Activated T-cell treated with anti-CD3 and anti-CD28 coated beads for 24 hours (primary cell): ENCODE measurements around the gene RNF215.
"Not testable (repeated sequence)": the region's sequence is repeated elsewhere in the genome, so short reads cannot be mapped to it uniquely, and the experiment has no call there.

Source experiments
- DNase-seq: peaks from one replicate; pipeline ENCODE4 v3.0.0-alpha.2; 2020; ENCODE audit warnings: low read depth

RNF215 gene

DNA sequence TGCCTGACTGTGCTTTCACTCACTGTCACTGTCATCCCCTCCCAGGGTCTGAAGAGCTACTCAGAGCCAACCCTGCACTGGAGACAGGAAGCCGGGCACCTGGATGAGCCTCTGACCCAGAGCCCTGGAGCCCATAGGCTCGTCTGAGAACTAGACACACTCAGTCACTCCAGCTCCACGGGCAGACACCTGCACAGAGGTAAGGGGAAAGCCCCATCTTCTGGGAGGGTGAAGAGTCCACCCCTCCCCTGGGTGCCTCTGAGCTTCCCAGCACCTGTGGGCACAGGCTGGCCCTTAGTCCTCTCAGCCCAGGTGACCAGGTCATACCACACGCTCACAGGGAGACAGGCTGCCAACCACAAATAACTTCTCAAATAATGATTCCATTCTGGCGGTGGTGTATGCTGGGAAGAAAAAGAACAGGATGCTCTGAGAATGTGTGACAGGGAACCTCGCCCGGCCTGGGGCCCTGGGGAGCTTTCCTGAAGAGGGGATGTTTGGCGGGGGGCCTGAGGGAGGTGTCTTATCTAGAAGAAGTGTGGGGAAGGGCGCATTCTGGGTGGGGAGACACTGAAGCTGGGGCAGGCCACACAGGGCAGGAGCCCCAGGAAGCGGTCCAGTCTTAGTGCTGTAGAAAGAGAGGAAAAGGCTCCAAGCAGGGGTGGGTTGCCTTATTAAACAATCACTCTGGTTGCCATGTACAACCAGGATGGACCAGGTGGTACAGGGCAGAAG lies 25.1 kb downstream of the RNF215 start:
- no peak for DNase-seq

DNA sequence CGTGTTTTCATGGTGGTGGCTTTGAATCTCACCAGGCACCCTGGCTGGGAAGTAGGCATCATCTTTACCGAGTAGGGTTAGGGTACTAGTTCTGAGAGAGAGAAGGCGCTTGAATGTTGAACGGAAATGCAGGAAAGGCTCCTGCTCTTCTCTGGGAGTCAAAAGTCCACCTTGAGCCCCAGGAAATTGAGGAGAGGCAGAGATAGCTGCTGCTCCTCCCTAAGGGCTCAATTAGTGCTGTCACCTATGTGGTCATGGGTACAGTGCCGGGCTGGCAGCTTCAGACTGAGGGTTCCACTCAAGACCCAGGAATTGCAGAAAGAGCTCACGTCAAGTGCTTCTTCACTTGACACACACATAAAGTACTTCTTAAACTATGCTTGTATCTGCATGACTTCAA lies 28.7 kb downstream of the RNF215 start:
- no peak for DNase-seq

DNA sequence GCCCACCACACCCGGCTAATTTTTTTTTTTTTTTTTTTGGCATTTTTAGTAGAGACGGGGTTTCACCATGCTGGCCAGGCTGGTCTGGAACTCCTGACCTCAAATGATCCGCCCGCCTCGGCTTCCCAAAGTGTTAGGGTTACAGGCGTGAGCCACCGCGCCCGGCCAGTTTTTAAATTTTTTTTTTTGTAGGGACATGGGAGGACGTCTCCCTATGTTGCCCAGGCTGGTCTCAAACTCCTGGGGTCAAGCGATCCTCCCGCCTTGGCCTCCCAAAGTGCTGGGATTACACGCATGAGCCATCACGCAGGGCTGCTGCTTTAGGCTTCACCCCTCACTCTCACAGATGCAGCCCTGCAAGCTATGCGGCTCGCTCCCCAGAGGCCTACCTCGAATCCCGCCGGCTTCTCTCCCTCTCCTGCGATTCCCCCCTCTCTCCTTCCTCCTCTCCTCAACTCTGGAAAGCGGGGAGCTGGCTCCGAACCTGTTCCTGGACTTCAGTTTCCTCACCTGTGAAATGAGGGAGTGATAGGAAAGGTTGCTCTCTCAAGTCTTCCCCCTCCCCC lies 29.5 kb downstream of the RNF215 start:
- no peak for DNase-seq

DNA sequence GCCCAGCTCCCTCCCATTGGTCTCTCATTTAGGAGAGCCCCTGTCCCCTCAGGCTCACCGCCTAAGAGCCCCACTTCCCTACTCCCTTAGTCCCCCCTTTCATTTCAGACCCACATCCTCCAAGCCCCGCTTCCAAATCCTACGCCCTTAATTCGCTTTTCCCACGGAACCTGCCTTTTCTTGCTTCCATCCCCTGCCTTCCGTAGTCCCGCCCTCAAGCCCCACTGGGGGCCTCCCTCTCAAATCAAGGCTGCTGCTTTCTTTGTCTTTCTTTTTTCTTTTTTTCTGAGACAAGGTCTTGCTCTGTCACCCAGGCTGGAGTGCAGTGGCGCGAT lies 30.0 kb downstream of the RNF215 start:
- no peak for DNase-seq

DNA sequence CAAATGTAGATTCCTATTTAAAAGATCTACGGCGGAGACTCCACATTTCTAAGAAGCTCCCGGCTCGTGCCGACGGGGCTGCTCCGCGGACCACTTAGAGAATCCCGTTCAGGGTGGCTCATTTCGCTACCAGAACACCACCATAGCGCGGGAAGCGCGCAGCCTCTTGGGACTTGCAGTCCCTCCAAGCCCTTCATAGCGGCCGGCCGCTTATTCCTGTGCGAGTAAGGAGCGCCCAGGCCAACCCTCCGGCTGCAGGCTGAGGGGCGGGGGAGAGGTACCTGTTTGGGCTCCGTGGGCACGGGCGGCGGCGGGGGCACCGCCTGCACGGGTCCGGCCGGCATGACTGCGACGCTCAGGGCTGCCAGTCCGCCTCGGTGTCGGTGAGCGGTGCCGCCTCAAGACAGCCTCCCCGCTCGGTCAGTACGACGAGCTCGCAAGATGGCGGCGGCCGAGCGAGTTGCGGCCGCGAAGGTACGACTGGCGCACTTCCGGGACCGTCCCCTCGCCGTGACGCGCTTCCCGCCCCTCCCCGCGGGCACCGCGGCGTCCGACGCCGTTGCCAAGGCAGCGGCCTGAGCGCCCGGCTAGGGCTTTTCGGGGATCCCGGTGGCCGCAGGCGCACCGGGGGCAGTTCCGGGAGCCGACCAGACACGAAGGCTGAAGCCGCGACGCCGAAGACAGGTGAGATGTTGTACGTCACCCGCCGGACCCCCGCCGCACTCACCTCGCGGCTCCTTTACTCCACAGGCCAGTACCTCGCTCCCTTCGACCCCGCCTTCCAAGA lies 30.6 kb downstream of the RNF215 start, which contains the start of the genes CCDC157 and SF3A1:
CCDC157 (plus strand) TSS at position 559 of the 787 bp plus-strand sequence. CDS start 8,994 bp downstream, outside the sequence.
SF3A1 (minus strand) TSS at position 446 of the 787 bp plus-strand sequence; CDS start at position 344, 102 bp downstream.
- peak; percentile 83 for DNase-seq

DNA sequence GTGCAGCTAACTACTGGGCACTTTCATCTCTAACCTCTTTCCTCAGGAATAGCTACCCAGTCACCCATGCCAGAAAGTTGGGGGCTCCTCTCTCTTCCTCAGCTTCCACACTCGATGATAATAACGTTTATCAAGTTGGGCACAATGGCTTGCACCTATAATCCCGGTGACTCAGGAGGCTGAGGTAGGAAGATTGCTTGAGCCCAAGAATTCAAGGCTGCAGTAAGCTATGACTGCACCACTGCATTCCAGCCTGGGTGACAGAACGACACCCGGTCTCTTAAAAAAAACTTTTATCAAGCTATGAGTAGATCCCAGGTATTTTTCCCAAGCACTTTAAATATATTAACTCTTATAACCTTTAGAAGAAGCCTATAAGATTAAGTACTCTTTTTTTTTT lies 32.6 kb downstream of the RNF215 start:
- no peak for DNase-seq

DNA sequence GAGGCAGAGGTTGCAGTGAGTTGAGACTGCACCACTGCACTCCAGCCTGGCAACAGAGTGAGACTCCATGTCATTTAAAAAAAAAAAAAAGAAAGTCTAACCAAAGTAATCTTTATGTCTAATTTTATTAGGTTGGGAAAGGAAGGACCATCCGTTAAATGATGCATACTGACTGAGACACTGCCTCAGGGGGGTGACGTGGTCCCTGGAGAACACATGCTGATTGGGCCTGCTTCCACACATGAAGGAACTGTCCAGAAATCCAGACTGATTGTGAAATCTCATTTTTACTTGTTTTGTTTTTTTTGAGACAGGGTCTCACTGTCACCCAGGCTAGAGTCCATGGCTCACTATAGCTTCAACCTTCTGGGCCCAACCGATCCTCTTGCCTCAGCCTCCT lies 36.0 kb downstream of the RNF215 start:
- no peak for DNase-seq

DNA sequence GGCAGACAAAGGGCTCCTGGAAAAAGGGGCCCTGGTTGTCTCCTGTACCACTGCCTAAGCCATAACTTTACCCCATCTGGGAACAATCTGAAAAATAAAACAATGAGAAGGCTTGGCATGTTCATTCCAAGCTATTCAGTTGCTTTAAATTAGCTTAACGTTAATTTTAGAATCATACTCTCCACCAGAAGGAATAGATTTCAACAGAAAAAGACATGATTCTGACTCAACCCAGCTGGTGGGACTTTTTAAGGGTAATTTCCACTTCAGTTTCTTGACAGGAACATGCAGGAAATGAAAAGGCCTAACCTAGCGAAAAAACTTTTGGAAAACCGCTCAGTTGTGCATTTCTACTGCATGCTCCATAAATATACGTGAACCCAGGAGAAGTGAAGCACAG lies 38.4 kb downstream of the RNF215 start:
- DNase-seq: no peak

DNA sequence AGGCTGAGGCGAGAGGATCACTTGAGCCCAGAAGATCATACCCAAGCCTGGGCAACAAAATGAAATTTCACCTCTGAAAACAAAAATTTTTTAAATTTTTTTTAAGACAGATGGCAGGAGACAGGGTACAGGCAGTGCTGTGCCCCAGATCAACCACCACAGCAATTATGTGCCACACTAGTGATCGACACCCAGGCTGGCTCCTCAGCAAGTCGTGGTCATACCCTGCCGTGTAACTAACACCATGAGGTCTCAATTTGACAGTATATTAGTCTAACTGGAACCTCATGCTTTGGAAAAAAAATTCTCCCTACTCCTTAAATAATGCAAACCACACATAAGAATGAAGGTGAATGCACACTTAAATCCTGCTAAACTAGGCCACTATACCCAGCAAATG lies 38.8 kb downstream of the RNF215 start:
- no peak for DNase-seq

DNA sequence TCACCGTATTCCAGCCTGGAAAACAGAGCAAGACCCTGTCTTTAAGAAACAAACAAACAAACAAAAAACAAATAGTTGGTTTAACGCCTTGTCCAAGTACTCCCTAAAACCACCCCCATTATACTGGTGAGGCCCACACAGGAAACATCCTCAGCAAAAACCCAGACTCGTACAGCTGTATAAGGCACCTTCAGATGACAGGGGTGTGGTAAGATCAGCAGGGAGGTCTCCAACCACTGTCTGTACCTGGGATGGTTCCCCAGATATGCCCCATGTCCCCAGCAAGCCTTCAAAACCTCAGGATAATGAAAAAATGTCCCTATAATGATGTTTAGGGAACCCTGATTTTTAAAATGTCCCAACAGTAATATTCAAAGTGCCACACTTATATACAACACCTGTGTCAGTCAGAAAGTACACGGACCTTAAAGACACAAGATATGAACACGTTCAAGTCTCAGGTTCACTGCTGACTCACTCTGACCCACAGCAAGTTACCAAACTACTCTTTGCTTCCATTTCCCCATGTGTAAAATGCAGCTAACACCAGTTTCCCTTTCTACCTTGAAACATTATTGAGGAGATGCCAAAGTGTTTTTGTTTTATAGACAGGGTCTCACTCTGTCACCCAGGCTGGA lies 39.8 kb downstream of the RNF215 start:
- no peak for DNase-seq

DNA sequence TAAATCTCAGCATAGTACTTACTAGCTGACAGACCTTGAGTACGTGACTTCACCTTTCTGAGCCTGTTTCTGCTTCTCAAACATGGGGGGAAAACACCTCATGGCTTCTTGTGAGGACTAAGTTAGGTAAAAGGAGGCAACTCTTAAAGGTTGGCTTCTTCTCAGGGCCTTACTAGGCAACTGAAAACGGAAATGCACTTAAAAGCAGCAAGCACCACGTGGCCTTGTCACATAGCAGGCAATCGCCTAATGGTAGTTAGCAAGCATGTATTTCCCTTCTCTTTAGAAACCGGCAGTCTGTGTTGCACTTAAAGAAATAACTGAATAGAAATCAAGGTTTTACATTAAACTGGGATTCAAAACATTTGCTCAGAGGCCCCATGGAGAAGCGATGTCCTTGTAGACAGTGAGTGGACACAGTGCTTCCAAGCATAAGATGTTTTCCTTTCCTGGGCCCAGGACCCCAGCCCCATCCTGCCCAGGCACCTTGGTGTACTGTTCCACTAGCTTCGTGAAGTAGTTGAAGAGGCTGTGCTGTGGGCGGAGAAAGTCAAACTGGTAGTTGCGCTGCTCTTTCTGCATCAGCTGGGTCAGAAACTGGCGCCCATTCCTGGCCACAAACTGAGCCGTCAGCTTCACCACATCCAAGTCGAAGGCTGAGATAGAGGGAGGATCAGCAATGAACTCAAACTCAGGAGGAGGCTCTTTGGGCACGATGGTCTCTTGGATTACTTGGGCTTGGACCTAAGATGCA lies 42.6 kb downstream of the RNF215 start:
- peak; percentile 14 for DNase-seq

DNA sequence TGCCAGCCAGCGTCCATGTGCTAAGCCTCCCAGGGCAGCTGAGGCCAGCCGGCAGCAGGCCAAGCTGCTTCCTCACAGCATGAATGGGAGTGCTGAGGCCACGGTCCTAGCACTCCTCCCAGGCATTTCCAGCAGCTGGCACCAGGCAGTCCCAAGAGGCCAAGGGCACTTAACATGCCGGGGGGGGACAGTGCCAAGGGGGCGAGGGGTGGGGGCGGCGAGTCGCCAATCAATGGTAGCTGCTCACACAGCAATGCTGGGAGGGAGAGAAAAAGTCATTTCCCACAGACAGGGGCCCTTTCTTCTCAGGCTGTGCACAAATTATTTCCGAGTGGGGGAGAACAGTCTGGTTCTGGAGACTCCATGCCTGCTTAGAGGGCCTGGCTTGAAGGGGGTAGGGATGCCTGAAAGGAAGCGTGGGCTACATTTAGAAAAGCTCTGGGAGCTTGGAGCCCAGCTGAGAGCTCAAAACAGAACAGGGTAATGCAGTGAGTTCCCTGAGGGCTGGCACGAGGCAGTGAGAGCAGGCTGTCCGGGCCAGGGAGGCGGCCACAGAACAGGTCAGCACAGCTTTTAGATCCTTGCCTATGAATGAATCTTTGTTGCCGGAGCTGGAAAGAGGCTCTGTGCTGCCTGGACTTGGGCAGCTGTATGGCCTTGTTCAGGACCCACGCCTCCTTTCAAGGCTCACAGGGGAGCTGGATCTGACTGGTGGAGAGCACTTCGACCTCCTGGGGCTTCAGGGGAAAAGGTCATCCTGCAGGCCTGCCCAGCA lies 46.1 kb downstream of the RNF215 start:
- no peak for DNase-seq

DNA sequence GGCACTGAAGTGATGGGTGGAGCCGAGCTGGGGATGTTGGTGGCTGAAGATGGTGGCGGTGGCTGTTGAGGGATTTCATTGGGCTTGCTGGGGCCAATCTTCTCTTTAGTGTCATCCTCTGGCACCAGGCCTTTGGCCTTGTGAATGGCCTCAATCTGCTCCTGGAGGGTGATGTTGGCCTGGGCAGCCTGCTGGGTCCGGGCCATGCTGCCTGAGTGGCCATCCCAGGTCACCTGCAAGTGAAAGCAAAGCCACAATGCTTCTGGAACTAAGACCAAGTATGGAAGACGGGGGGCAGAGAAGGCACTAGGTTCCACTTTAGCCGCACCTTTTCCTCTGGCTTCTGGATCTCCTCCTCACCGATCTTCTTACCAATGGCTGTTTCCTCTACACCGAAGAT lies 48.4 kb downstream of the RNF215 start:
- no peak for DNase-seq

DNA sequence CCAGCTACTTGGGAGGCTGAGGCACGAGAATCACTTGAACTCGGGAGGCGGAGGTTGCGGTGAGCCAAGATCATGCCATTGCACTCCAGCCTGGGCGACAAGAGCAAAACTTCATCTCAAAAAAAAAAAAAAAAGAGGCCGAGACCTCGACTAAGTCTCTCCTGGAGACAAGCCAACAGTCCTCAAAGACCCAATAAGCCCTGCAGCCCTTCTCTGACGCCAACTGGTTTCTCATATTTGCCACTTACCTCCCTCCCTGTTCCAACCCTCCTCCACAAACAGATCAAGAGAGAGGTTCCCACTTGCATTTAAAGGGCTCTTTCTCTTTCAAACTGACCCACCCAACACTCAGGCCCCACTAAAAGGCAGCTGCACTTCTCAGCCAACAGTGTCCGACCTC lies 48.9 kb downstream of the RNF215 start:
- DNase-seq: not testable (repeated sequence)

DNA sequence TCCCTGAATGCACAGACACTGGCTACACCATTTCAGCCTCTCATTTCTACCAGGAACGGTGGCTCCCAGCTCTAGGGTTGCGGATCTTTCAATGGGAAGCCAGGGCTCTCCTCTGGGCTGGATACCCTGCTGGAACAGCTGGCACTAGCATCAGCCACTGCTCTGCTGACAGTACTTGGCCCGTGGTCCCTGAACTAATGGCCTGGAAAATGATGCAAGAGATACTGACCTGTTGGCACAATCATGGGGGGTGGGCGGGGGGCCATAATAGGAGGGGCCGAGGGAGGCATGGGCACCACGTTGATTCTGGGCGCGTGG lies 49.8 kb downstream of the RNF215 start:
- DNase-seq: no peak

DNA sequence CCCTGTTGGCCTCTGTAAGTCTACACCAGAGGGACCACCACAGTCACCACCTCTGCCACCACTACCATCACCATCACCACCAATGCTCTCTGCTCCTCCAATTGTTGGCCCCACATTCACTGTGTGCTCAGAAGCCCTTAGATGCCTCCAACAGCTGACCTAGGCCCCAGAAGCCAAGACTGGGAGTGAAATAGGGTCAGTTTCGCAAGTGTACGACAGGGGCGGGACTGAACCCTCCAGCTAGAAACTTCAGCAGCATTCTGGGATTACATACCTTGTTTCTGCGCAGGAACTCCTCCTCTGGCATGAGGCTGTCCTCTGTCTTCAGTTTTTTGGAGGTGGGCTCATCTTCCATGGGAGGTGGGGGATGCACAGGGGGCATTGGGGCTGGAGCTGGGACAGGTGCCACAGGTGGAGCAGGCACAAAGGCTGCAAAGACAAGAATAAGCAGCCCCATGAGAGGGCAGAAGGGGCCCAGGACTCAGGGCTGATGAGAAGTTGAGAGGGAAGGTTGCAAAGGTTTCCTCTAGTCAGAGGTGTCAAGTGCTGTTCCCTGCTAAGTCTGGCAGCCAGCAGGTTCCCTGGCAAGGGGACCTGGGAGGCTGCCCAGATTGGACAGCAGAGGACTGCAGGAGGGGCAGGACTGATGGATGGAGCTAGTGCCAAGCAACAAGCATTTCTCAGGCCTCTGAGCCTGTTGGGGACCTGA lies 50.3 kb downstream of the RNF215 start:
- DNase-seq: no peak

DNA sequence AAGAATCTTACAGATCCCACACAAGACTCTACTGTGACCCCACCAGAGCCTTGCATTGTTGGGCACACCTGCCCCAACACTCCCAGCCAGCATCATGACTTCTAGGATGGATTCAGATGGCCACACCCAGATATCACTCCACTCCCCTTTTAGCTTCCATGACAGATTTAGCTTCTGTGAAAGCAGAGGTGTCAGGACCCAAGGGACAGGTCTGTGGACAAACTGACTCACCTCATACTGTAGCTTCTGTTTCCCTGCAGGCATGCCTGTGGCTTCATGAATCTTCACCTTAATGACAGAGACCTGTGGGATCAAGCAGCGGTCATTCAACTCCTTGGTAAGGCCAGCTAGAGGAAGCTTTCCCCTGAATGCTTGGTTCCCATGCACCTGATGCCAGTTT lies 52.0 kb downstream of the RNF215 start:
- no peak for DNase-seq

DNA sequence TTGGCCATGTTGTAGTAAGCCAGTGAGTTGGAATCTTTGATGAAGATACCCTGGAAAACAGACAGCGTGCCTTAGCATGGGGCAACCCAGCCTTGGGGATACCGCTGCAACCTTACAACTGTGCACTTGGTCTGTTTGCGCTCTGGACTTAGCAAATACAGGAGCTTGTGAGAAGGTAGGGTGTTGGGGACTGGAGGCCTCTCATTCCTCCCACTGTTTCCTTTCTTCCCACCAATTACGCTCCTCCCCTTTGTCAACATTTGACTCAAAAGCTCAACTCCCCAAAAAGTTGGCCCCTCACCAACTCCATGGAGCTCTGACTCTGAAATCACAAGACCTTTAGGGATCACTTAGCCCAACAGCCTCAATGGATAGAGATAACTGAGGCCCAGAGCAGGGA lies 52.6 kb downstream of the RNF215 start:
- DNase-seq: no peak

DNA sequence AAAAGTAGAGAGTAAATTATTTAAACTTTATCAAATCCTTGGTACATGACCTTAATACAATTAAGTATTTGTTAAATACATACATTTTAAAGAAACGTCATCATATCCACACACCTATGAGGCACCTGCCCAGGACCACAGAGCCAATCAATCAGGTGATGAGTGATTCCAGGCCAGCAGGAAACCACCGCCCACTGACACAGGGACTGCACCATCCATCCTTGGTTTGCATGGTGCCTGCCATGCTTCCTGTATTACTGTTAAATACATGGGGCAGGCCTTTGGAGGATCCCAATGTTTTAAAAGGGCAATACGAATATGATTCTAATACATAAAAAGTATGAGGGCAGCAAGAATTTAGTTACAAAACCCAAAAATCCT lies 53.5 kb downstream of the RNF215 start:
- no peak for DNase-seq

DNA sequence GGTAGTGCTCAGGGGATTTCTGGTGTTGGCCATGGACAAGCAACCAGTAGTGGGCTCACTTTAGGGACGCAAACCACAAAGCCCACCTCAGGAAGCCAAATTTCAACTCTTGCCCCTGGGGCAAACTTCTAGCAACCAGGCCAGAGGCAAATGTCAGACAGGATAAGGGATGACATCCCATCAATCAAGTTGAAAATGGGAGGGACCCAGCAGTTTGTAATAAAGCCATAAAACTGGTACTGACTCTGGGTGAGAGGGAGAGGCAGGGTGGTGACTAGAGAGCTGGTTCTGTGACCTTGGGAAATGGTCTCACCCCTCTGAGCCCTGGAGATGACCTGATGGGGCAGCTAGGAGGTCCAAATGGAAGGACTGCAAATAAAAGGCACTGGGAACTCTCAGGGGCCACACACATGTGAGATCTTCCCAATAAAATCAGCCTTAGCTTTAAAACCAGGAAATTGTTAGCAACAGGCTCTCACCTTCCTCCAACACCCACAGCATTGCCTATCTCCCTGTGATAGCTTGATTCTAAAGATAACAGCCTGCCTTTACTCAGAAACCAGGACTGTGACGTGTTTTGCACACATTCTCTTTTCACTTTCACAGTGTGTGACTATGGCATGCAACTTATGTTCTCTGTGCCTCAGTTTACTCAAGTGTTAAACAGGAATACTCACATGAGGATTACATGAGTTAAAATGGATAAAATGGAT lies 54.1 kb downstream of the RNF215 start:
- no peak for DNase-seq
